HEK293T (cell line): Measurements from ENCODE around the gene MYO9A.

ENCODE experiments used
- CTCF ChIA-PET: fragments of 350-600 bp; formaldehyde crosslinking; extraction: SDS; loops from one replicate; lab custom pipeline; 2021; ENCODE audit warnings: antibody characterized with exemption, inconsistent platforms; lab: Yijun Ruan, JAX
- POLR2A ChIA-PET: fragments of 350-600 bp; formaldehyde crosslinking; extraction: SDS; loops from one replicate; lab custom pipeline; 2020; ENCODE audit warnings: antibody characterized with exemption, inconsistent platforms; lab: Yijun Ruan, JAX
- DNase-seq: peaks from one replicate; pipeline ENCODE4 v3.0.0; 2012; ENCODE audit warnings: mixed read lengths; ENCODE audit errors: extremely low spot score
- ARNT ChIP-seq: fragments of 450-650 bp; IDR thresholded peaks from 2 replicates; pipeline ENCODE4 v1.6.1; 2017; ENCODE audit warnings: mild to moderate bottlenecking
- BHLHE40 ChIP-seq: fragments of 450-650 bp; IDR thresholded peaks from 2 replicates; pipeline ENCODE4 v1.6.1; 2016; ENCODE audit warnings: mild to moderate bottlenecking, moderate library complexity, borderline replicate concordance
- CTBP1 ChIP-seq: fragments of 450-650 bp; IDR thresholded peaks from 2 replicates; pipeline ENCODE4 v1.6.1; 2016; ENCODE audit warnings: borderline replicate concordance
- ELF4 ChIP-seq: fragments of 450-650 bp; IDR thresholded peaks from 2 replicates; pipeline ENCODE4 v1.6.1; 2017; ENCODE audit warnings: antibody characterized with exemption
- FOXA1 ChIP-seq: fragments of 450-650 bp; IDR thresholded peaks from 2 replicates; pipeline ENCODE4 v1.6.1; 2016; ENCODE audit warnings: mild to moderate bottlenecking
- FOXK2 ChIP-seq: fragments of 450-650 bp; IDR thresholded peaks from 2 replicates; pipeline ENCODE4 v1.6.1; 2016; ENCODE audit warnings: mild to moderate bottlenecking
- FOXM1 ChIP-seq: fragments of 450-650 bp; IDR thresholded peaks from 2 replicates; pipeline ENCODE4 v1.6.1; 2017; ENCODE audit warnings: mild to moderate bottlenecking, borderline replicate concordance
- HDGF ChIP-seq: fragments of 450-650 bp; IDR thresholded peaks from 2 replicates; pipeline ENCODE4 v1.6.1; 2017; ENCODE audit warnings: antibody characterized with exemption, borderline replicate concordance
- L3MBTL2 ChIP-seq: fragments of 450-650 bp; conservative IDR thresholded peaks from 2 replicates; pipeline ENCODE4 v1.6.1; 2016; ENCODE audit warnings: mild to moderate bottlenecking
- LEF1 ChIP-seq: fragments of 450-650 bp; IDR thresholded peaks from 2 replicates; pipeline ENCODE4 v1.6.1; 2017; ENCODE audit warnings: mild to moderate bottlenecking, borderline replicate concordance
- NFRKB ChIP-seq: fragments of 450-650 bp; IDR thresholded peaks from 2 replicates; pipeline ENCODE4 v1.6.1; 2016; ENCODE audit warnings: mild to moderate bottlenecking, moderate library complexity
- SP1 ChIP-seq: fragments of 450-650 bp; IDR thresholded peaks from 2 replicates; pipeline ENCODE4 v1.6.1; 2017
- SUZ12 ChIP-seq: fragments of 450-650 bp; IDR thresholded peaks from 2 replicates; pipeline ENCODE4 v1.6.1; 2016; ENCODE audit warnings: mild to moderate bottlenecking
- TARDBP ChIP-seq: fragments of 450-650 bp; IDR thresholded peaks from 2 replicates; pipeline ENCODE4 v1.6.1; 2016
- ZNF384 ChIP-seq: fragments of 450-650 bp; IDR thresholded peaks from 2 replicates; pipeline ENCODE4 v1.6.1; 2016
- TF ChIP-seq, protein P1 (sequence below): fragments of 450-650 bp; IDR thresholded peaks from 2 replicates; pipeline ENCODE4 v1.6.1; 2016

MYO9A gene

GRCh38 chr15:71817351-71817750 is 300.6 kb downstream of the MYO9A start:
- POLR2A ChIA-PET, result no interaction called here
- DNase-seq, result no peak
- CTCF ChIA-PET, result no interaction called here
- TF ChIP-seq SP1 (no peak), BHLHE40 (no peak), L3MBTL2 (no peak), ZNF384 (no peak), NFRKB (no peak), ARNT (no peak), FOXK2 (no peak), HDGF (no peak), TARDBP (no peak), LEF1 (no peak)

- ChIA-PET CTCF (interaction anchor here (1.6 kb wide), 1 partner anchor 62 kb away, joined by 3 read pairs; no protein-coding TSS in a partner anchor), POLR2A (no interaction called here)
- TF ChIP-seq HDGF (no peak), ELF4 (no peak), FOXK2 (no peak), LEF1 (no peak), ARNT (no peak), SP1 (no peak), SUZ12 (no peak), FOXA1 (no peak), FOXM1 (no peak), BHLHE40 (no peak), ZNF384 (no peak), TARDBP (no peak), L3MBTL2 (no peak), NFRKB (no peak), CTBP1 (no peak)
- TF ChIP-seq, protein P1, sequence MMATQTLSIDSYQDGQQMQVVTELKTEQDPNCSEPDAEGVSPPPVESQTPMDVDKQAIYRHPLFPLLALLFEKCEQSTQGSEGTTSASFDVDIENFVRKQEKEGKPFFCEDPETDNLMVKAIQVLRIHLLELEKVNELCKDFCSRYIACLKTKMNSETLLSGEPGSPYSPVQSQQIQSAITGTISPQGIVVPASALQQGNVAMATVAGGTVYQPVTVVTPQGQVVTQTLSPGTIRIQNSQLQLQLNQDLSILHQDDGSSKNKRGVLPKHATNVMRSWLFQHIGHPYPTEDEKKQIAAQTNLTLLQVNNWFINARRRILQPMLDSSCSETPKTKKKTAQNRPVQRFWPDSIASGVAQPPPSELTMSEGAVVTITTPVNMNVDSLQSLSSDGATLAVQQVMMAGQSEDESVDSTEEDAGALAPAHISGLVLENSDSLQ, result no peak
- no peak for DNase-seq
These were observed 302.6 kb downstream of the MYO9A start for GRCh38 chr15:71815301-71815700.

GRCh38 chr15:71813723-71814470 is 304.1 kb downstream of the MYO9A start:
- CTCF ChIA-PET, result interaction anchor here (1.6 kb wide), 1 partner anchor 61 kb away, joined by 3 read pairs; no protein-coding TSS in a partner anchor
- TF ChIP-seq FOXK2 (no peak), L3MBTL2 (no peak), FOXA1 (no peak), BHLHE40 (no peak), NFRKB (no peak), ZNF384 (no peak), SUZ12 (no peak), FOXM1 (no peak), CTBP1 (no peak), ELF4 (no peak), HDGF (no peak)
- TF ChIP-seq, protein P1, result no peak
- no peak for DNase-seq
- POLR2A ChIA-PET, result no interaction called here

- no peak for DNase-seq
- ChIA-PET CTCF (no interaction called here), POLR2A (no interaction called here)
- TF ChIP-seq FOXA1, result no peak
- TF ChIP-seq FOXM1, result no peak
- TF ChIP-seq ZNF384, result no peak
- no peak for TF ChIP-seq HDGF
- no peak for TF ChIP-seq TARDBP
- TF ChIP-seq, protein P1, result no peak
- TF ChIP-seq ELF4, result no peak
- no peak for TF ChIP-seq LEF1
- TF ChIP-seq NFRKB, result no peak
- no peak for TF ChIP-seq SP1
- no peak for TF ChIP-seq BHLHE40
- no peak for TF ChIP-seq CTBP1
- no peak for TF ChIP-seq FOXK2
- TF ChIP-seq ARNT, result no peak
- no peak for TF ChIP-seq L3MBTL2
- TF ChIP-seq SUZ12, result no peak
These were observed 304.8 kb downstream of the MYO9A start for GRCh38 chr15:71812966-71813722.

GRCh38 chr15:71811752-71812735 is 305.9 kb downstream of the MYO9A start:
- CTCF ChIA-PET, result no interaction called here
- no peak for TF ChIP-seq SUZ12
- no peak for TF ChIP-seq HDGF
- no peak for TF ChIP-seq FOXA1
- TF ChIP-seq FOXM1, result no peak
- no peak for TF ChIP-seq LEF1
- no peak for TF ChIP-seq NFRKB
- TF ChIP-seq SP1, result no peak
- no peak for TF ChIP-seq BHLHE40
- no peak for TF ChIP-seq FOXK2
- TF ChIP-seq ELF4, result no peak
- no peak for TF ChIP-seq ZNF384
- no peak for TF ChIP-seq CTBP1
- TF ChIP-seq L3MBTL2, result no peak
- TF ChIP-seq TARDBP, result no peak
- TF ChIP-seq, protein P1, result no peak
- no peak for DNase-seq
- POLR2A ChIA-PET, result no interaction called here
